C4-2B (cell line): ENCODE measurements around the gene NKTR.

Experiments
- ZFX ChIP-seq: fragments of 450-650 bp; IDR thresholded peaks from 2 replicates; pipeline ENCODE4 v1.6.1; 2017
- TF ChIP-seq, protein P1 (sequence below): fragments of 450-650 bp; conservative IDR thresholded peaks from 2 replicates; pipeline ENCODE4 v1.5.1; 2017; ENCODE audit warnings: mild to moderate bottlenecking

DNA sequence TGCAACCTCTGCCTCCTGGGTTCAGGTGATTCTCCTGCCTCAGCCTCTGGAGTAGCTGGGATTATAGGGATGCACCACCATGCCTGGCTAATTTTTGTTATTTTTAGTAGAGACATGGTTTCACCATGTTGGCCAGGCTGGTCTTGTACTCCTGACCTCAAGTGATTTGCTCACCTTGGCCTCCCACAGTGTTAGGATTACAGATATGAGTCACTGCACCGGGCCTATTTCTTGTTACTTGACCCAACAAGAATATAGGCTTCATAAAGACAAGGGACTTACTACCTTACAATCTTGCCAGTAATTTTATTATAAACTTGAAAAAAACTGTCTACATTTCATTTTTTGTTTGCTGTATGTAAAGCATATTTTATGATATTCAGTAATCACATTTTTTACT, 31.7 kb downstream of the NKTR start:
- TF ChIP-seq, protein P1, sequence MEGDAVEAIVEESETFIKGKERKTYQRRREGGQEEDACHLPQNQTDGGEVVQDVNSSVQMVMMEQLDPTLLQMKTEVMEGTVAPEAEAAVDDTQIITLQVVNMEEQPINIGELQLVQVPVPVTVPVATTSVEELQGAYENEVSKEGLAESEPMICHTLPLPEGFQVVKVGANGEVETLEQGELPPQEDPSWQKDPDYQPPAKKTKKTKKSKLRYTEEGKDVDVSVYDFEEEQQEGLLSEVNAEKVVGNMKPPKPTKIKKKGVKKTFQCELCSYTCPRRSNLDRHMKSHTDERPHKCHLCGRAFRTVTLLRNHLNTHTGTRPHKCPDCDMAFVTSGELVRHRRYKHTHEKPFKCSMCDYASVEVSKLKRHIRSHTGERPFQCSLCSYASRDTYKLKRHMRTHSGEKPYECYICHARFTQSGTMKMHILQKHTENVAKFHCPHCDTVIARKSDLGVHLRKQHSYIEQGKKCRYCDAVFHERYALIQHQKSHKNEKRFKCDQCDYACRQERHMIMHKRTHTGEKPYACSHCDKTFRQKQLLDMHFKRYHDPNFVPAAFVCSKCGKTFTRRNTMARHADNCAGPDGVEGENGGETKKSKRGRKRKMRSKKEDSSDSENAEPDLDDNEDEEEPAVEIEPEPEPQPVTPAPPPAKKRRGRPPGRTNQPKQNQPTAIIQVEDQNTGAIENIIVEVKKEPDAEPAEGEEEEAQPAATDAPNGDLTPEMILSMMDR = no peak
- no peak for TF ChIP-seq ZFX
